ENCODE data around the gene TWNK.

The TWNK gene

DNA sequence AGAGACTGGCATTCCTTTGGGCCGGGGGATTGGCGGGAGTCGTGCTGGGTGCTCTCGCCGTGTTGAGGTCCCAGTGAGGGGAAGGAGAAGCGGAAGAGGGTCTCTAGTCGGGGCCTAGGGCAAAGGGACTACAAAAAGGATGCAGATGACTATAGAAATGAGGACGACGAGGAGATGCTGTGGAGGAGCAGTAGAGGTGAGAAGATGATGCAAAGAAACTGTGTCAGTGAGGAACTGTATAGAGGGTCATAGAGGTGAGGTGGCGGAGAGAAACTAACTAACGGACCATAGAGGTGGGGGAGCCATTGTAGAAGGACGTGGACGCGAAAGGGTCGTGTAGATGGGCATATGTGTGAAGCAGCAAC is 324 bp downstream of the TWNK start:
- no peak for DNase-seq (ENCODE audit: low read depth in 1 of 2, low spot score in 1 of 2)
- H3K4me3 ChIP-seq (replicated peaks; ENCODE audit: insufficient read depth, low read length), result peak overlapping the region; percentile 97
- TF ChIP-seq, protein P1, sequence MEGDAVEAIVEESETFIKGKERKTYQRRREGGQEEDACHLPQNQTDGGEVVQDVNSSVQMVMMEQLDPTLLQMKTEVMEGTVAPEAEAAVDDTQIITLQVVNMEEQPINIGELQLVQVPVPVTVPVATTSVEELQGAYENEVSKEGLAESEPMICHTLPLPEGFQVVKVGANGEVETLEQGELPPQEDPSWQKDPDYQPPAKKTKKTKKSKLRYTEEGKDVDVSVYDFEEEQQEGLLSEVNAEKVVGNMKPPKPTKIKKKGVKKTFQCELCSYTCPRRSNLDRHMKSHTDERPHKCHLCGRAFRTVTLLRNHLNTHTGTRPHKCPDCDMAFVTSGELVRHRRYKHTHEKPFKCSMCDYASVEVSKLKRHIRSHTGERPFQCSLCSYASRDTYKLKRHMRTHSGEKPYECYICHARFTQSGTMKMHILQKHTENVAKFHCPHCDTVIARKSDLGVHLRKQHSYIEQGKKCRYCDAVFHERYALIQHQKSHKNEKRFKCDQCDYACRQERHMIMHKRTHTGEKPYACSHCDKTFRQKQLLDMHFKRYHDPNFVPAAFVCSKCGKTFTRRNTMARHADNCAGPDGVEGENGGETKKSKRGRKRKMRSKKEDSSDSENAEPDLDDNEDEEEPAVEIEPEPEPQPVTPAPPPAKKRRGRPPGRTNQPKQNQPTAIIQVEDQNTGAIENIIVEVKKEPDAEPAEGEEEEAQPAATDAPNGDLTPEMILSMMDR (IDR thresholded peaks at IDR 0.05; ENCODE audit: insufficient read depth, low read length), result no peak
- TF ChIP-seq GABPA (IDR thresholded peaks at IDR 0.05; ENCODE audit: low read depth), result no peak; the same call in 1 of the 2 replicates
- TF ChIP-seq, protein P2, sequence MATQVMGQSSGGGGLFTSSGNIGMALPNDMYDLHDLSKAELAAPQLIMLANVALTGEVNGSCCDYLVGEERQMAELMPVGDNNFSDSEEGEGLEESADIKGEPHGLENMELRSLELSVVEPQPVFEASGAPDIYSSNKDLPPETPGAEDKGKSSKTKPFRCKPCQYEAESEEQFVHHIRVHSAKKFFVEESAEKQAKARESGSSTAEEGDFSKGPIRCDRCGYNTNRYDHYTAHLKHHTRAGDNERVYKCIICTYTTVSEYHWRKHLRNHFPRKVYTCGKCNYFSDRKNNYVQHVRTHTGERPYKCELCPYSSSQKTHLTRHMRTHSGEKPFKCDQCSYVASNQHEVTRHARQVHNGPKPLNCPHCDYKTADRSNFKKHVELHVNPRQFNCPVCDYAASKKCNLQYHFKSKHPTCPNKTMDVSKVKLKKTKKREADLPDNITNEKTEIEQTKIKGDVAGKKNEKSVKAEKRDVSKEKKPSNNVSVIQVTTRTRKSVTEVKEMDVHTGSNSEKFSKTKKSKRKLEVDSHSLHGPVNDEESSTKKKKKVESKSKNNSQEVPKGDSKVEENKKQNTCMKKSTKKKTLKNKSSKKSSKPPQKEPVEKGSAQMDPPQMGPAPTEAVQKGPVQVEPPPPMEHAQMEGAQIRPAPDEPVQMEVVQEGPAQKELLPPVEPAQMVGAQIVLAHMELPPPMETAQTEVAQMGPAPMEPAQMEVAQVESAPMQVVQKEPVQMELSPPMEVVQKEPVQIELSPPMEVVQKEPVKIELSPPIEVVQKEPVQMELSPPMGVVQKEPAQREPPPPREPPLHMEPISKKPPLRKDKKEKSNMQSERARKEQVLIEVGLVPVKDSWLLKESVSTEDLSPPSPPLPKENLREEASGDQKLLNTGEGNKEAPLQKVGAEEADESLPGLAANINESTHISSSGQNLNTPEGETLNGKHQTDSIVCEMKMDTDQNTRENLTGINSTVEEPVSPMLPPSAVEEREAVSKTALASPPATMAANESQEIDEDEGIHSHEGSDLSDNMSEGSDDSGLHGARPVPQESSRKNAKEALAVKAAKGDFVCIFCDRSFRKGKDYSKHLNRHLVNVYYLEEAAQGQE (IDR thresholded peaks at IDR 0.05; ENCODE audit: insufficient replicate concordance, low read depth), result no peak
- no peak; the same call in 1 of the 2 replicates for TF ChIP-seq SPI1 (IDR thresholded peaks at IDR 0.05; ENCODE audit: borderline replicate concordance, low read depth)
- no peak for TF ChIP-seq POLR2AphosphoS5 (IDR thresholded peaks at IDR 0.05; ENCODE audit: low read depth)
- H3K27ac ChIP-seq (replicated peaks), result peak overlapping the region; percentile 81
- H3K27me3 ChIP-seq (ENCODE audit: insufficient read depth, poor library complexity, severe bottlenecking), result no peaks in the 10 kb centered on the region

DNA sequence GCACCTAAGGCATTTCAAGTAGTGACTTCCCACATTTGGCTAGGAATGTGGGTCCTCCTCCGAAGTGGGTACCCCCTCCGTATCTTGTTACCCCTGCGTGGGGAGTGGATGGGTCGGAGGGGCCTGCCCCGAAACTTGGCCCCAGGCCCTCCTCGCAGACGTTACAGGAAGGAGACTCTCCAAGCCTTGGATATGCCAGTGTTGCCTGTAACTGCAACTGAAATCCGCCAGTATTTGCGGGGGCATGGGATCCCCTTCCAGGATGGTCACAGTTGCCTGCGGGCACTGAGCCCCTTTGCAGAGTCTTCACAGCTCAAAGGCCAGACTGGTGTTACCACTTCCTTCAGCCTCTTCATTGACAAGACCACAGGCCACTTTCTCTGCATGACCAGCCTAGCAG is 823 bp downstream of the TWNK start:
- Histone ChIP-seq H3K27ac (replicated peaks) (peak overlapping the region; percentile 81), H3K27me3 (ENCODE audit: insufficient read depth, poor library complexity, severe bottlenecking) (no peaks in the 10 kb centered on the region), H3K4me3 (replicated peaks; ENCODE audit: insufficient read depth, low read length) (peak overlapping the region; percentile 97)
- no peak for DNase-seq (ENCODE audit: low read depth in 1 of 2, low spot score in 1 of 2)
- no peak for TF ChIP-seq POLR2AphosphoS5 (IDR thresholded peaks at IDR 0.05; ENCODE audit: low read depth)
- TF ChIP-seq, protein P1 (IDR thresholded peaks at IDR 0.05; ENCODE audit: insufficient read depth, low read length), result no peak
- TF ChIP-seq GABPA (IDR thresholded peaks at IDR 0.05; ENCODE audit: low read depth), result no peak
- no peak for TF ChIP-seq SPI1 (IDR thresholded peaks at IDR 0.05; ENCODE audit: borderline replicate concordance, low read depth)
- TF ChIP-seq, protein P2 (IDR thresholded peaks at IDR 0.05; ENCODE audit: insufficient replicate concordance, low read depth), result no peak

DNA sequence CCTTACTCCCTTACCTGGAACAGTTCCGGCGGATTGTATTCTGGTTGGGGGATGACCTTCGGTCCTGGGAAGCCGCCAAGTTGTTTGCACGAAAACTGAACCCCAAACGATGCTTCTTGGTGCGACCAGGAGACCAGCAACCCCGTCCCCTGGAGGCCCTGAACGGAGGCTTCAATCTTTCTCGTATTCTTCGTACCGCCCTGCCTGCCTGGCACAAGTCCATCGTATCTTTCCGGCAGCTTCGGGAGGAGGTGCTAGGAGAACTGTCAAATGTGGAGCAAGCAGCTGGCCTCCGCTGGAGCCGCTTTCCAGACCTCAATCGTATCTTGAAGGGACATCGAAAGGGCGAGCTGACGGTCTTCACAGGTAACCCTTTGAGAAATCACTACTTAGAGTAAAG is 1.7 kb downstream of the TWNK start:
- DNase-seq (ENCODE audit: low read depth in 1 of 2, low spot score in 1 of 2), result no peak
- H3K27ac ChIP-seq (replicated peaks), result no peak overlapping the region
- H3K4me3 ChIP-seq (replicated peaks; ENCODE audit: insufficient read depth, low read length), result no peak overlapping the region
- TF ChIP-seq, protein P2 (IDR thresholded peaks at IDR 0.05; ENCODE audit: insufficient replicate concordance, low read depth), result no peak
- no peak for TF ChIP-seq POLR2AphosphoS5 (IDR thresholded peaks at IDR 0.05; ENCODE audit: low read depth)
- no peak for TF ChIP-seq SPI1 (IDR thresholded peaks at IDR 0.05; ENCODE audit: borderline replicate concordance, low read depth)
- TF ChIP-seq, protein P1 (IDR thresholded peaks at IDR 0.05; ENCODE audit: insufficient read depth, low read length), result no peak
- no peak for TF ChIP-seq GABPA (IDR thresholded peaks at IDR 0.05; ENCODE audit: low read depth)
- H3K27me3 ChIP-seq (ENCODE audit: insufficient read depth, poor library complexity, severe bottlenecking), result no peaks in the 10 kb centered on the region

Measured in HL-60 (cell line).